ENCODE data around the gene PRKD3.

PRKD3 gene

DNA sequence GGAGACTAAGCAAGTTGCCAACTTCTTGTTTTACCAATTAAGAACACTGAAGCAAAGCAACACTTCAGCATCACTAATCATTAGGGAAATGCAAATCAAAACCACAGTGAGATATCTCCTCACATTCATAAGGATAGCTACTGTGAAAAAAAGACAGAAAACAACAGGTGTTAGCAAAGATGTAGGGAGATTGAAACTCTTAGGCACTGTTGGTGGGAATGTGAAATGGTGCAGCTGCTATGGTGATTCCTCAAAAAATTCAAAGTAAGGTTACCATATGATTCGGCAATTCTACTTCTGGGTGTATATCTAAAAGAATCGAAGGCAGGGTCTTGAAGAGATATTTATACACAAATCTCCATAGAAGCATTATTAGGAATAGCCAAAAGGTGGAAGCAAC lies 8.6 kb upstream of the PRKD3 start:
- TF ChIP-seq CTCF (IDR thresholded peaks at IDR 0.05; ENCODE audit: low read depth, low read length), result no peak

DNA sequence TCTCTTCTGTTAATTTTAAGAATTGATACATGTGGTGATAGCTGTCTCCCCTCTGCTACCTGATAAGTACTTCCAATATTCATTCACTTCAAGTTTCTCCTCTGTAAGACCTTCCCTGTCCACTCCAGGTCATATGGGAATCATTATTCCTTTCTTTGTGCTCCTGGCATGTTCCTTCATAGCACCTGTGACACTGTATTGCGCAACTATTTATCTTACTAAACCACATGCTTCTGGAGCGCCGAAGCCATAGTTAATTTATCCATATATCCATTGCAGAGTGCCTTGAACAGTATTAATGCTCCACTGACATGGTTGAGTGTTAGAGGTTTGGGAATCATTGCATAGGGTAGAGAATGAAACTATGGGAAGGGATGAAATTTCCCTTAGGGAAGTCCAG lies 7.9 kb upstream of the PRKD3 start:
- TF ChIP-seq CTCF (IDR thresholded peaks at IDR 0.05; ENCODE audit: low read depth, low read length), result no peak
- no peak overlapping the region for H3K4me3 ChIP-seq (ENCODE audit: low read depth, low read length)

More for the DNA sequence above, 8.6 kb upstream of the PRKD3 start:
- H3K4me3 ChIP-seq (ENCODE audit: low read depth, low read length), result no peak overlapping the region

GRCh38 chr2:37330681-37331080 lies 6.0 kb upstream of the PRKD3 start:
- no peak for TF ChIP-seq CTCF (IDR thresholded peaks at IDR 0.05; ENCODE audit: low read depth, low read length)
- no peak overlapping the region for H3K4me3 ChIP-seq (ENCODE audit: low read depth, low read length)

DNA sequence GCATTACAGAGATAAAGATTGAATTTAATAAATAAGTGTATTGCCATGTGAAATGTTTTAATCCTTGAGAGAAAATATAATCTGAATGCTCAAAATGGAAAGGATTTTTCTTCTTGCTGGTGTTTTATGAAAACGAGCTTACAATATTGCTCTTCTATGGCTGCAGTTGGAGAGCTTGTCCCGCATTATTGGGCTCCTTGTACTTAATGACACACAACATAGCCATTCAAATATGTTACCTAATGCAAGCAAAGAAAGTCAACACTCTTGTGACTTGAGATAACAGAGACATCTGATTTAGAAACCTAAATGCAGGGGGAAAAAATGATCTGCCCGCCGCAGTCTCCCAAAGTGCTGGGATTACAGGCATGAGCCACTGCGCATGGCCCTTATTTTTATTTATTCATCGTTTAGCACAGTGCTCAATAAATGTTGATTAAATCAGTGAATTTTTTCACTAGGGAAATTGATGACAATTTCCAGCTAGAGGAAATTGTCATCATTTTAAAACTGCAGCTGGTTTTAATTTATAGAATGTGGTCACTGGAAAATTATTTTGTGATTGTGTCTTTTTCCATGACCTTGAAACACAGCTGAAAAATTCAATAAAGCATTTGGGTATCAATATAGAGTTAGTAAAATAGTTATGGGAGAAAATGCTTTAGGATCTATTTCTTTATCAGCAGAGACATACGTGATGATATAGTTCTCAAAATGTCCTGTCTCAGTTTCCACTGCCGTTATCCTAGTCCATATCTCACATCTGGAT lies 2.4 kb upstream of the PRKD3 start:
- no peak overlapping the region for H3K4me3 ChIP-seq (ENCODE audit: low read depth, low read length)

GRCh38 chr2:37326285-37326684 lies 1.7 kb upstream of the PRKD3 start:
- H3K4me3 ChIP-seq (ENCODE audit: low read depth, low read length), result no peak overlapping the region
- TF ChIP-seq CTCF (IDR thresholded peaks at IDR 0.05; ENCODE audit: low read depth, low read length), result no peak

More for the DNA sequence above, 2.4 kb upstream of the PRKD3 start:
- no peak for TF ChIP-seq CTCF (IDR thresholded peaks at IDR 0.05; ENCODE audit: low read depth, low read length)

DNA sequence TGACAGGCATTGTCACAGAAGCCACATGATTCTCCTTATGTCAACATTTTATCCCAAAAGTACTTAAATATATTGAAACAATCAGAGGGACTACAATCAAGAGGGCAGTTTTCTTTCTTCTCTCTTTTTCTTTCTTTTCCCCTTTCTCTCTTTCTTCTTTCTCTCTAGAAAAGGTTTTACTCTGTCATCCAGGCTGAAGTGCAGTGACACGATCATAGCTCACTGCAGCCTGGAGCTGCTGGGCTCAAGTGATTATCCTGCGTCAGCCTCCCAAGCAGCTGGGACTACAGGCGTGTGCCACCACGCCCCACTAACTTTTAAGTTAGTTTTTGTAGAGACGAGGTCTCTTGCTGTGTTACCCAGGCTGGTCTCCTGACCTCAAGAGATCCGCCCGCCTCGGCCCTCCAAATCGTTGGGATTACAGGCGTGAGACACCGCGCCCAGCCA lies 1.0 kb upstream of the PRKD3 start:
- no peak for TF ChIP-seq CTCF (IDR thresholded peaks at IDR 0.05; ENCODE audit: low read depth, low read length)
- peak overlapping the region; percentile 60 for H3K4me3 ChIP-seq (ENCODE audit: low read depth, low read length)

DNA sequence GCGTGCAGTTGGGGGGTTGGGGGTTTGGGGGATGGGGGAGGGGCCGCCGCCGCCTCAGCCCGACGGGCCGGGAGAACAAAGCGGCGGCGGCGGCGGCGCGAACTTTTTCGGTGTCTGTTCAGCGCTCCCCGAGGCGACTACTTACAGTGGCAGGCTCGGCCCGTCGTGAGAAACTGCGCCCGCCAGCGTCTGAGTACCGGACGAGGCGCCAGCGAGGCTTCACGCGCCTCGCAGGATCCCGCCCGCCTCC lies 172 bp downstream of the PRKD3 start:
- TF ChIP-seq CTCF (IDR thresholded peaks at IDR 0.05; ENCODE audit: low read depth, low read length), result no peak
- H3K4me3 ChIP-seq (ENCODE audit: low read depth, low read length), result peak overlapping the region; percentile 60

Measured in WI38 (cell line).